Glomerular visceral epithelial cell (primary cell): ENCODE data around the gene PTPRD.

Source experiments
- DNase-seq: peaks from one replicate; pipeline ENCODE4 v3.0.0-alpha.2; 2016; ENCODE audit errors: extremely low spot score

Gene PTPRD

GRCh38 chr9:8338767-8339510, 2273.9 kb downstream of the PTPRD start:
- no peak for DNase-seq

GRCh38 chr9:8337834-8338766, 2274.7 kb downstream of the PTPRD start:
- DNase-seq, result no peak

- peak; percentile 6 for DNase-seq
Measured at GRCh38 chr9:8332871-8333270, 2279.9 kb downstream of the PTPRD start.

GRCh38 chr9:8332331-8332650, 2280.5 kb downstream of the PTPRD start:
- DNase-seq, result peak; percentile 67

DNA sequence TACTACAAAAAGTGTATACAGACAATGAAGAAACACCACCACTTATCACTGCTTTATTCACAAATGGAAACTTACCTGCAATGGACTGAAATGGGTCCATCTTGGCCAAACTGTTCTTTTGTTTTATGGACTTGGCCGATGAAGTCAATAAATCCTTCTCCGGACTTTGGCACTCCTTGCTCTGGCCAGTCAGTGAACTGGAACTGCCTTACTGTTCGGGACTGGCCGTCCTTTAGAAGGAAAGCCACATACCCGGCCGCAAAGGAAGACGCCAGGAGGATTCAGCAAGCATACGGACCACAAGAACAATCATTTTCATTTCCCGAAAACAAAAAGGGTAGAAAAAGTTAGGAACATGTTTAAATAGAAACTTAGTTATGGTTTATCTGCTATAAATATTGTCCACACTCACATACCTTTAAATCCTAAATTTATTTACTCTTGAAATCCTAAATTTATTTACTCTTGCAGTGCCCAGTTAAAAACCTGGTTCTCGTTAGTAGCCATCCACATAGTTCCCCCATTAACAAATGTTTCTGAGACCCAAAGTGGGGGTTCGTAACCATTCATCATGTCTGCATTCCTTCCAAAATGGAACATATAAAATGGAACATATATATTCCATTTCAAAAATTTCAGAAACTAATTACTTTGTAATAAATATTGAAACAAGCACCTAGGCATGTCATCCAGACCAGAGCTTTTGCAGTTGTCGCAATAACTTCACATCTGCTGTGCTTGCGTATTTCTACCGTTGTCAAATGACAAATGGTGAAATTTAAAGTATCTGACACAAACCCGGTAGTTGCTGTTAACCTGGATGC, 2281.1 kb downstream of the PTPRD start:
- peak; percentile 55 for DNase-seq

- DNase-seq, result no peak
Measured at GRCh38 chr9:8329561-8330283, 2283.1 kb downstream of the PTPRD start.

DNA sequence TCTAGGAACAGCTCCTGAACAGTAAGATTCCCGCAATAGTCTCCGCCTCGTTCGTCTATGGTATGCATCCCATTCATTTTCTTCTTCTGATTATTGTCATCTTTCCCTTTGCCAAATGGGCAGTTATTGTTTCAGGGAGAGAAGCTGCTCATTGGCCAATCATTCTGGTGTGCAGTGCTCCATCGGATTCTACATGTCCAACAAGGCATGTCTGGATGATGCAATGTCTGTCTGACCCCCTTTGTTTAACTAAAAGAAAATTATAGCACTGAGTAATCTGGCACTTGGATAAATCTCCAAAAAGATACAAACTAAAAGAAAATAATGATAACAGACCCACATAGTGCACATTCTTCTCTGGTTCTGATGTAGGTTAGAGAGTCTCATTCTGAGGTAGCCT, 2297.6 kb downstream of the PTPRD start:
- no peak for DNase-seq

GRCh38 chr9:8309258-8309657, 2303.5 kb downstream of the PTPRD start:
- DNase-seq, result no peak

DNA sequence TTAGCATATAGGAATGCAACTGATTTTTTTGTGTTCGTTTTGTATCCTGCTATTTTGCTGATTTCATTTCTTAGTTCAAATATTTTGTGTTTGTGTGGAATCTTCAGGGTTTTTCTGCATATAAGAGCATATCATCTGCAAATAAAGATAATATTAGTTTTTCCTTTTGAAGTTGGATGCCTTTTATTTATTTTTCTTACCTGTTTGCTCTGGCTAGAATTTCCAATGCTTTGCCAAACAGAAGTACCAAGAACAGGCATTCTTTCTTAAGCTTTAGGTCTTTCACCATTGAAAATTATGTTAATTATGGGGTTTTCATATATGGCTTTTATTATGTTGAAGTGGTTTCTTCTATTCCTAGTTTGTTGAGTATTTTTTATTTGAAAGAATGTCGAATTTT, 2308.1 kb downstream of the PTPRD start:
- no peak for DNase-seq

DNA sequence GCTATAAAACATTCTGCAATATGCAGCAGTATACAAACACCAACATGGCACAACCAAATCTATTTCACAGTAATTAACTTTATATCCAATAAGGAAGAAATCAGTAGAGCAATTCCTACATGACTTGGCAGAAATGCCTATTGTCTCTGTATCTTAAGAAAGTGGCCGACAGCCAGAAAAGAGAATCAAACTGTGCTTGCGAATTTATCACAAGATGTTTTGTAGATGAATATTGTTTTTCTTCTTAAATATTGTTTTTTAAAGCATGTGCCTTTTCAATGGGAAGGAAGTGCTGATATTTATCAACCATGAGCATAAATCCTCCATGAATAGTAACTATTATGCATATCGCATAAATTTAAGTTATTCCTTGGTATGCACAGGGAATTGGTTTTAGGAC, 2311.5 kb downstream of the PTPRD start:
- no peak for DNase-seq

DNA sequence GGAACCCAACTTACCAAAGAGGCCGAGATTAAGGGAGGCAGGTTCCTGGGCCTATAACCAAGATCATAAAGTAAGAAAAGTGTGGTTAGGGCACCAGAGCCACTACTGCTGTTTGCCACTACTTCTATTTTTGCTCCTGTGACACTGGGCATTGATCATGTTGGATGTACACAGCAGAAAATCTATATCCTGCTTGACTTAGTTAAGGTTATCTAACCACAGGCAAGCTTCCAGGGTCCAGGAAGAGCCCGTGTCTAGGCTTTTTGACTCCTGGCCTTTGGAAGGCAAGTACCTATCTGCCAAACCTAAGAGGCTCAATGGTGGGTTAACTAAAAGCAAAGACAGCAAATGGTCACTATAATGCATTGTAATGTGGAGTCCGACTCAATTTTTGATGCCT, 2315.8 kb downstream of the PTPRD start:
- no peak for DNase-seq

DNA sequence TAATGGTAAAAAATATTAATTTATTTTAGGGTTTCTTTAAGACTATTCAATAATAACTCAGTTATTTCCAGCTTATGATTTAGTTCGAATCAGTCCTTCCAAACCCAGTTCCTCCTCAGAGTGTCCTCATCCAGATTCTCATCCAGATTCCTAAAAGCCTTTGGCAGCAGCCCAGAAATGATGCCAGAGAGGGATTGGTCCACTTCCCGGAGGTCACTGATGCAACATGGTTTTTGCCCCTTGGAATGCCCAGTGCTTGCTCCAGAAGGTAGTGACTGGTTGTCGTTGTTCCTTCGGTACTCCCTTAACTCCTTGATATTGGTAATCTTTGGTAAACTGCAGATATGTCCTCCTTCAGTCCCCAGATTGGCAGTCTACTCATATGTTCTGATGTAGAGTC, 2320.1 kb downstream of the PTPRD start:
- DNase-seq, result no peak

GRCh38 chr9:8289681-8290080, 2323.1 kb downstream of the PTPRD start:
- DNase-seq, result no peak

DNA sequence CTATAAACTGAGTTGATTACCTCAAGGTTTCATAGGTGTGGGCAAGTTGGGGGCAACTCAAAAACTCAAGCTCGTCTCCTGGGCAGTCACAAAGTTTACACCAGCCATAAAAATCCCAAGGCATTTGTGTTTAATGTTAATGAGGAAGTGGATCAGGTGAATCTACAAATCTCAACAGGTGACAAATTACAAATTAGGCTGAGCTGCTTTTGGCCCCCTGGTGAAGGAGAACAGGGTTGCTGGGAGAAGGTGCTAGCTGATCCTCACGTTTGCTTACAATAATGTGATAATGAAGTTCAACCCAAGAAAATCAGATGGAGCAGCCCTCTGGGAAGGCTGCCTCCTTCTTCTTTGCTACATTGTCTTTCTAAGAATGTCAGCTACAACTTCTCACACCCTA, 2324.8 kb downstream of the PTPRD start:
- no peak for DNase-seq

DNA sequence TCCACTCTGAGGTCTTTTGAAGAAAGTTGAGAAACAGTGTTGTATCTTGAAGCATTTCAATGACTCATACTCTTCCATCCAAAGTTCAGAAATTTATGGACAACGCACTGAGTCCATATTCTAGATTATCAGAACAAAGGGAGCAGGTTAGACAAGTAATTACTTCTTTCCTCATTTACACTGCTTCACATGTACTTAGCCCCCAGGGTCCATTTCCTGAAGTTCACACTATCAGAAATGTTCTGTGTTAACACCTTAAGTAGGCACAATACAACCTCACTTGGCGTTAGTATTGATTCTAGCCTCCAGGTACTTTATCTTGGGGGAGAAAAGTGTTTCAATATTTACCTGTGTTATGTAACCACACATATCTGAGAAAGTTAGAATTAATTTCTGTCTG, 2325.3 kb downstream of the PTPRD start:
- DNase-seq, result no peak

DNA sequence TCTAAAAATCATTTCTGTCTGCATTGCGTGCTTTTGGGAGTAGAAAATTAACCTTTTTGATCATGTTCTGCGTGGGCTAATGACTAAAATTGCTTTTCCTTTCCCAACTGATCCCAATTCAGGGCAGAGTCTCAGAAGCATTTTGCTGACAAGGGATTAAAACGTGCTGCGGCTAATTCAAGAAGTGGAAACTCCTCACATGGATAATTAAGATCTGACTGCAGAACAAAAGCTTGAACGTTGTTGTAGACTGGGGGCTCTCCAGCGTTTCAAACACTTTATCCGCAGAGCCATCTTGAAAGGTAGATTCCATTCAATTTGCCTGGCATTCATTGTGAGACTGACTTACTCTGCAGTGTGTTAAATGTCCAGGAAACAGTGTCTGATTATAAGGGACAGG, 2327.9 kb downstream of the PTPRD start:
- no peak for DNase-seq

DNA sequence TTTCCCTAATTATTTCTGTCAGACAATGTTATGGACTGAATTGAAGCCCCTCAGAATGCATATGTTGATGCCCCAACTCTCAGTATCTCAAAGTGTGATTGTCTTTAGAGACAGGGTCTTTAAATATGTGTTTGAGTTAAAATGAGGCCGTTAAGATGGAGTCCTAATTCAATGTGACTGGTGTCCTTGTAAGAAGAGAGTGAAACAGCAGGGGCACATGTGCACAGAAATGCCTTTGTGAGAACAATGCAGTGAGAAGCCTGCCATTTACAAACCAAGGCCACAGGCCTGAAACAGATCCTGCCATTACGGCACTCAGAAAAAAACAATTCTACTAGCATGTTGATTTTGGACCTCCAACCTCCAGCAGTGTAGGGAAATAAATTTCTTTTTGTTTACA, 2330.3 kb downstream of the PTPRD start:
- no peak for DNase-seq

- DNase-seq, result no peak
Measured at GRCh38 chr9:8280811-8281210, 2332.0 kb downstream of the PTPRD start.

DNA sequence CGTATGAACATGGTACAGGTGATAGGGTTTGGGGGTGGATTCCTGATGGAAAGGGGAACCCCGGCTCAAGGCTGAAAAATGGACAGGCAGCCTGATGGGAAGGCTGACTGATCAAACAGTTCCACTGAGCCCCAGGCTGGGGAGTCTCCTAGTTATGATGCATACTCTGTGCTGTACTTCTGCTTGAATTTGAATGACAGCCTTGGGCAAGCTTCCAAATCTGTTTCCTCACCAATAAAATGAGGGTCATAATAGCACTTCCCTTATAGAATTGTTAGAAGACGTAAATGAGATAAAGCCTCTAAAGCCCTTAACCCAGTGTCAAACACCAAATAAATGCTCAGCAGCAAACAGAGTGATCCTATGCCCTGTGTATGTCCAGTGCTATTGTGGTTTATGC, 2334.8 kb downstream of the PTPRD start:
- no peak for DNase-seq

DNA sequence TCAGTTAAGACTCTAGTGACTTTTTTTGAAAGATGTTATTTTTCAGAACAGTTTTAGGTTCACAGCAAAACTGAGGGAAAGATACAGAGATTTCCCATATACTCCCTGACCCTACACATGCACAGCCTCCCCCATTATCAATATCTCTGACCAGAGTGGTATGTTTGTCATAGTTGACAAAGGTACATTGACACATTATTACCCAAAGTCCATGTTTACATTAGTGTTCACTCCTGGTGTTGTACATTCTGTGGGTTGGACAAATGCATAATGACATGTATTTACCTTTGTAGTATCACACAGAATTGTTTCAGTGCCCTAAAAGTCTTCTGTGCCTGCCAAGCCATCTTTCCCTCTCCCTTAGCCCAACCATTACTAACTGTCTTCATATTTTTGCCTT, 2342.6 kb downstream of the PTPRD start:
- DNase-seq, result no peak

GRCh38 chr9:8268881-8269280, 2343.9 kb downstream of the PTPRD start:
- DNase-seq, result no peak
